ENCODE results near the gene PPP2R5B. TPM values are rescaled to one million over a fixed set of nuclear protein-coding genes. Genes with fewer than 3 reads are reported as not detected.

The PPP2R5B gene
- total RNA-seq, 6 donors from 2014 or later = 21.0 to 48.1 (median 27.5) TPM

- no peaks in the 10 kb centered on the region for H3K27me3 ChIP-seq
- no peaks in the 10 kb centered on the region for H3K36me3 ChIP-seq
- no peak overlapping the region for H3K27ac ChIP-seq
- no peak for ATAC-seq (ENCODE audit: low FRiP score in 2 of 2)
- TF ChIP-seq POLR2A (IDR thresholded peaks at IDR 0.05) (no peak), CTCF (IDR thresholded peaks at IDR 0.05) (no peak)
- 60 to 65% methylated on average over 4 of the region's 4 CpGs for WGBS, 2 donors
- H3K9me3 ChIP-seq = no peaks in the 10 kb centered on the region
- peaks cover 0 to 4% (median 0%) of the 10 kb centered on the region in 4 donors for H3K4me1 ChIP-seq
- H3K4me3 ChIP-seq = no peak overlapping the region
- no peak for DNase-seq
Observed at GRCh38 chr11:64960719-64961118, 36.2 kb downstream of the PPP2R5B start.

- Histone ChIP-seq H3K4me3 (no peak overlapping the region), H3K4me1 (peaks cover 0 to 4% (median 0%) of the 10 kb centered on the region in 4 donors), H3K27me3 (no peaks in the 10 kb centered on the region), H3K27ac (no peak overlapping the region), H3K9me3 (no peaks in the 10 kb centered on the region), H3K36me3 (no peaks in the 10 kb centered on the region)
- no peak for DNase-seq
- WGBS, 2 donors = 81 to 89% methylated on average over 5 of the region's 5 CpGs
- TF ChIP-seq POLR2A (IDR thresholded peaks at IDR 0.05) = no peak
- no peak for TF ChIP-seq CTCF (IDR thresholded peaks at IDR 0.05)
- TF ChIP-seq EP300 (IDR thresholded peaks at IDR 0.05) = no peak
- no peak for TF ChIP-seq POLR2AphosphoS5 (IDR thresholded peaks at IDR 0.05)
- no peak for ATAC-seq (ENCODE audit: low FRiP score in 2 of 2)
Observed at GRCh38 chr11:64963072-64963631, 38.7 kb downstream of the PPP2R5B start.

- Histone ChIP-seq H3K4me3 (no peak overlapping the region), H3K27me3 (no peaks in the 10 kb centered on the region), H3K4me1 (peaks cover 8 to 12% (median 11%) of the 10 kb centered on the region in 4 donors), H3K36me3 (no peaks in the 10 kb centered on the region), H3K27ac (no peak overlapping the region), H3K9me3 (no peaks in the 10 kb centered on the region)
- TF ChIP-seq CTCF (IDR thresholded peaks at IDR 0.05) (no peak), POLR2A (IDR thresholded peaks at IDR 0.05) (no peak), EP300 (IDR thresholded peaks at IDR 0.05) (no peak), POLR2AphosphoS5 (IDR thresholded peaks at IDR 0.05) (no peak)
- ATAC-seq (ENCODE audit: low FRiP score in 2 of 2) (no peak), DNase-seq (no peak)
- WGBS, 2 donors = 83 to 88% methylated on average over 3 of the region's 3 CpGs
Observed at GRCh38 chr11:64967375-64967774, 42.9 kb downstream of the PPP2R5B start.

GRCh38 chr11:64969209-64969608 is 44.7 kb downstream of the PPP2R5B start:
- ATAC-seq (ENCODE audit: low FRiP score in 2 of 2) = no peak
- TF ChIP-seq POLR2A (IDR thresholded peaks at IDR 0.05) (no peak), EP300 (IDR thresholded peaks at IDR 0.05) (no peak), POLR2AphosphoS5 (IDR thresholded peaks at IDR 0.05) (no peak), CTCF (IDR thresholded peaks at IDR 0.05) (no peak)
- no peaks in the 10 kb centered on the region for H3K27me3 ChIP-seq

GRCh38 chr11:64970731-64971151 is 46.3 kb downstream of the PPP2R5B start:
- DNase-seq = no peak
- 78 to 80% methylated on average over 8 of the region's 8 CpGs for WGBS, 2 donors
- Histone ChIP-seq H3K4me1 (peaks cover 8 to 13% (median 10%) of the 10 kb centered on the region in 4 donors), H3K27me3 (no peaks in the 10 kb centered on the region), H3K4me3 (no peak overlapping the region), H3K36me3 (no peaks in the 10 kb centered on the region), H3K9me3 (no peaks in the 10 kb centered on the region), H3K27ac (no peak overlapping the region)
- ATAC-seq (ENCODE audit: low FRiP score in 2 of 2) = no peak
- TF ChIP-seq POLR2AphosphoS5 (IDR thresholded peaks at IDR 0.05) = no peak
- TF ChIP-seq POLR2A (IDR thresholded peaks at IDR 0.05) = no peak
- no peak for TF ChIP-seq EP300 (IDR thresholded peaks at IDR 0.05)
- no peak for TF ChIP-seq CTCF (IDR thresholded peaks at IDR 0.05)

More at GRCh38 chr11:64969209-64969608, 44.7 kb downstream of the PPP2R5B start:
- Histone ChIP-seq H3K36me3 (no peaks in the 10 kb centered on the region), H3K27ac (no peak overlapping the region), H3K4me3 (no peak overlapping the region), H3K9me3 (no peaks in the 10 kb centered on the region), H3K4me1 (peaks cover 9 to 13% (median 12%) of the 10 kb centered on the region in 4 donors)
- 53 to 58% methylated on average over 5 of the region's 5 CpGs for WGBS, 2 donors
- DNase-seq = no peak
